Natural killer cell treated with Interleukin-12 subunit alpha and Interleukin-12 subunit beta and Interleukin-15 and Interleukin-18, amount 100 ng/mL, for 72 hours (primary cell): ENCODE measurements around the gene MPP1. TPM values are rescaled to one million over a fixed set of nuclear protein-coding genes. Genes with fewer than 3 reads are reported as not detected.
"Not testable (repeated sequence)": the region's sequence is repeated elsewhere in the genome, so short reads cannot be mapped to it uniquely, and the experiment has no call there.

ENCODE experiments used
- ATAC-seq, 2 donors: fragments of 150-1000 bp; cut with Tn5 transposase in 1 of 2; sonication (Bioruptor Pico), chemical (Tn5 transposase) in 1 of 2; 2 replicates each; pipeline ENCODE4 v1.10.0; 2021
- DNase-seq: peaks from one replicate; pipeline ENCODE4 v3.0.0; 2022; ENCODE audit warnings: low spot score
- H3K27ac Mint-ChIP-seq, 2 donors: 1 replicate in 1 of 2; 2 replicates in 1 of 2; pipeline ENCODE4 v1.8.0; 2022; ENCODE audit warnings: mixed read lengths in 2 of 2, mild to moderate bottlenecking in 1 of 2, moderate library complexity in 1 of 2
- H3K27me3 Mint-ChIP-seq, 2 donors: 1 replicate in 1 of 2; 2 replicates in 1 of 2; pipeline ENCODE4 v1.8.0; 2022; ENCODE audit warnings: mixed read lengths in 2 of 2
- H3K36me3 Mint-ChIP-seq: one replicate; pipeline ENCODE4 v1.8.0; 2022; ENCODE audit warnings: mixed read lengths
- H3K4me1 Mint-ChIP-seq, 2 donors: 1 replicate in 1 of 2; 2 replicates in 1 of 2; pipeline ENCODE4 v1.8.0; 2022; ENCODE audit warnings: low read depth in 2 of 2, mixed read lengths in 2 of 2, mild to moderate bottlenecking in 1 of 2
- H3K4me3 Mint-ChIP-seq: one replicate; pipeline ENCODE4 v1.8.0; 2022; ENCODE audit warnings: mixed read lengths
- H3K9me3 Mint-ChIP-seq: 2 replicates; pipeline ENCODE4 v1.8.0; 2022; ENCODE audit warnings: mixed read lengths
- total RNA-seq, 2 donors: library from RNA; stranded (reverse); gene quantifications; one replicate each; pipeline ENCODE4 v1.2.3, GENCODE V29; 2022

MPP1 gene
- total RNA-seq, 2 donors from 2014 or later, result 21.0 to 26.6 TPM

DNA sequence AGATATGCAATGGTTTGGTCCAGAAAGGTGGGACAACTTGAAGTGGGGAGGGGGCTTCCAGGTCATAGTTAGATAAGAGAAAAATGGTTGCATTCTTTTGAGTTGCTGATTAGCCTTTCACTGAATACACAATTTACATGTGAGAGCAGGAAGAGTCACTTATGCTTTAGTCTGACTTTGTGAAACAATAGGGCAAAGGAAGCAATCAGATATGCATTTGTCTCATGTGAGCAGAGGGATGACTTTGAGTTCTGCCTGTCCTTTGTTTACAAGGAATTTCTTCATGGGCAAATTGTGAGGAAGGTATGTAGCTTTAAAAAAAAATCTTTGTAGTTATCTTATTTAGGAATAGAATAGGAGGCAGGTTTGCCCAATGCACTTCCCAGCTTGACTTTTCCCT lies 16.2 kb upstream of the MPP1 start:
- ATAC-seq, result no peak

DNA sequence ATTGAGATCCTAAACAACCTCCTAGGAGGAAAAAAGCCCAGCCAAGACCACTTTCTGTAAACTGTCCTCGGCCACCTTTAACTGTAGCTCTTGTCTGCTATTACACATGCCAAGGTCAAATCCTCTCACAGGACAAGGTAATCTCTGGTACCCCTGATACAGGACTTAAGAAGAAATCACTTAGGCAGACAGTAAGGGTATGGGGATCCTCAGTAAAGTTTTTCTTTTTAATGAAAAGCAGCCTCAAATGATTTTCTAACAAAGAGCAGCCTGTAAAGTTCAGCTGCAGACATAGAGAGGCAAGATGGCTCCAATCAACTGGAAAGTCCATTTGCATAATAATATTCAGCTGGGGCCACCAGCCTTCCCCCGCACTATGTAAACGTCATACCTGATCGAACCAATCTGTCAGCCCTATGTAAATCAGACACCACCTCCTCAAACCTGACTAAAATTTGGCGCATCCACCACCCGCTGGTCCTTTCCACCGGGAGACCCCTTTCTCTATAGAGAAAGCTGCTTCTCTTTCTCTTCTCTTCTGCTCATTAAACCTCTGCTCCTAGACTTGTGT lies 14.6 kb upstream of the MPP1 start:
- DNase-seq (no peak), ATAC-seq (no peak)
- Mint-ChIP-seq H3K4me1 (no peaks in the 10 kb centered on the region), H3K4me3 (no peak overlapping the region), H3K9me3 (no peaks in the 10 kb centered on the region), H3K27me3 (peaks cover 0 to 2% of the 10 kb centered on the region in 2 donors), H3K27ac (no peak overlapping the region), H3K36me3 (no peaks in the 10 kb centered on the region)

More for the DNA sequence above, 16.2 kb upstream of the MPP1 start:
- H3K9me3 Mint-ChIP-seq, result no peaks in the 10 kb centered on the region
- H3K27ac Mint-ChIP-seq, result no peak overlapping the region
- no peaks in the 10 kb centered on the region for H3K4me1 Mint-ChIP-seq
- no peaks in the 10 kb centered on the region for H3K27me3 Mint-ChIP-seq
- H3K36me3 Mint-ChIP-seq, result no peaks in the 10 kb centered on the region
- DNase-seq, result no peak
- no peak overlapping the region for H3K4me3 Mint-ChIP-seq

GRCh38 chrX:154818916-154819770 lies 13.9 kb upstream of the MPP1 start:
- H3K4me1 Mint-ChIP-seq, result no peaks in the 10 kb centered on the region
- no peaks in the 10 kb centered on the region for H3K9me3 Mint-ChIP-seq
- H3K36me3 Mint-ChIP-seq, result no peaks in the 10 kb centered on the region
- H3K4me3 Mint-ChIP-seq, result no peak overlapping the region
- DNase-seq, result no peak
- no peak for ATAC-seq
- H3K27me3 Mint-ChIP-seq, result peaks cover 0 to 2% of the 10 kb centered on the region in 2 donors
- no peak overlapping the region for H3K27ac Mint-ChIP-seq

GRCh38 chrX:154817048-154817618 lies 11.8 kb upstream of the MPP1 start:
- H3K4me1 Mint-ChIP-seq, H3K4me3 Mint-ChIP-seq, H3K27ac Mint-ChIP-seq, DNase-seq, ATAC-seq, H3K9me3 Mint-ChIP-seq, H3K36me3 Mint-ChIP-seq: not testable (repeated sequence)
- peaks cover 6 to 11% of the 10 kb centered on the region in 2 donors for H3K27me3 Mint-ChIP-seq

DNA sequence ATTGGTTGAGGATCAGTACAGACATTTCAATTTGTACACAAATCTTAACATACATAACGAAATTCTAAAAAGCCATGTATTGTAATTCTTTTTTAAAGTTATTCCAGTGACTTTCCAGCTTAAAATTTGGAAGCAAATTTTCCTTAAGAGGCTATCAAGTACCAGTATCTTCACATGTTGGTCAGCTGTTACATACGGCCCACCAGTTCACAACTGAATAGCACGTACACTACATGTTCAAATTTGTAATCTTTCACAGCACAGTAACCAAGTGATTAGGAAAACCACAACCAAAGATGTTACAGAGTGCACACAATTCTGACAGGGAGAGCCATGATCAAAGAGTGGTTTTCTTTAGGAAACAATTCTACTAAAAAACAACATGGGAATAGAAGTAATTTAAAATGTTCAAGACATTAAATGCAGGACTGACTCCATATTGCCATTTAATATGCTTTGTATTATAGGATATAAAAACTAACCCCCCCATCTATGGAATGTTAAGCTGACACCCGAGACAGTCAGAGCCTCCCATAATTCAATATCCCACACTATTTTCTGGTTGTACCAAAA lies 11.1 kb upstream of the MPP1 start:
- not testable (repeated sequence) for H3K9me3 Mint-ChIP-seq, ATAC-seq, H3K4me3 Mint-ChIP-seq, H3K4me1 Mint-ChIP-seq, H3K27ac Mint-ChIP-seq, H3K36me3 Mint-ChIP-seq, DNase-seq
- H3K27me3 Mint-ChIP-seq, result peaks cover 7 to 13% of the 10 kb centered on the region in 2 donors

- Mint-ChIP-seq H3K27me3 (peaks cover 7 to 13% of the 10 kb centered on the region in 2 donors), H3K9me3 (no peaks in the 10 kb centered on the region), H3K4me3 (no peak overlapping the region), H3K27ac (no peak overlapping the region), H3K4me1 (no peaks in the 10 kb centered on the region), H3K36me3 (no peaks in the 10 kb centered on the region)
- ATAC-seq, result no peak
- no peak for DNase-seq
Observed at GRCh38 chrX:154815274-154815818, 10.1 kb upstream of the MPP1 start.

DNA sequence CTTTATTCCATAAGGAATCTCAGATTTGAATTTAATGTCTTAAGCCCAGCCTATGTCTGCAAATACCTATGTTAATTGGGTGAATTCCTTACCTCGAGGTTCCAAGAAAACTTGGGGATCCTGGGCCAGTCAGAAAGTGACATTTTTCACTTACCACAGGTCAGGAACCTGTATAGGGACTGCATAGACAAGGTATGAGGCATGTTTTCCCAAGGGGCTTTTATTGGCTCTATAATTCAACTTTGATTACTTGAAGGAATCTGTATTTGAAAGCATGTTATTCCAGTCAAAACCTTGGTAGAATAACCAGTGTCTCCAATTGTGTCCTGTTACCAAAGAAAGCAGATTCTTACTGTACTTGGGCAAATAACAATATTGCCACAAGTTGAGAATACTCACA lies 8.5 kb upstream of the MPP1 start:
- Mint-ChIP-seq H3K9me3 (no peaks in the 10 kb centered on the region), H3K27me3 (peaks cover 7 to 13% of the 10 kb centered on the region in 2 donors), H3K27ac (no peak overlapping the region), H3K4me1 (no peaks in the 10 kb centered on the region), H3K4me3 (no peak overlapping the region), H3K36me3 (no peaks in the 10 kb centered on the region)
- ATAC-seq, result no peak
- DNase-seq, result no peak

DNA sequence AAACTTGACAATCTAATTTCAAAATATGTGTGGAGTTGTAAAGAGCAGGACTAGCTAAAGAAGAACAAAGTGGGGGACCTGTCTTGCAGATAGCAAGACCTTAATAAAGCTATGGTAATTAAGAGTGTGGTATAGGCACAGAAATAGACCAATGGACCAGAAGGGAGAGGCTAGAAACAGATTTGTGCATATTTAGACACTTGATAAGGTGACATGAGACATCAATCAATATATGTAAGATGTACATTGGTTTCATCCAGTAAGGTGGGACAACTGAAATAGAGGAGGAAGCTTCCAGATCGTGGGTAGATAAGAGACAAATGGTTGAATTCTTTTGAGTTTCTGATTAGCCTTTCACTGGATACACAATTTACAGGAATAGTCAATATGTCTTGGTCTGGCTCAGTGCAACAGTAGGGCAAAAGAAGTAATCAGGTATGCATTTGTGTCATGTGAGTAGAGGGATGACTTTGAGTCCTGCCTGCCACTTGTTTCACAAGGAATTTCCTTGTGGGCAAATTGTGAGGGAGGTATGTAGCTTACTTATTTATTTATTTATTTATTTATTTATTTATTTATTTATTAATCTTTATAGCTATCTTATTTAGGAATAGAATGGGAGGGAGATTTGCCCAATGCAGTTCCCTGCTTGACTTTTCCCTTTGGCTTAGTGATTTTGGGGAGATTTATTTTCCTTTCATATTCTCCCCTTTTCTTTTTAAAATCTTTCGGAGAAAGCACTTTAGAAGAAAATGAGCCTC lies 7.2 kb upstream of the MPP1 start:
- Mint-ChIP-seq H3K27ac (no peak overlapping the region), H3K4me1 (no peaks in the 10 kb centered on the region), H3K4me3 (no peak overlapping the region), H3K27me3 (peaks cover 7 to 13% of the 10 kb centered on the region in 2 donors), H3K36me3 (no peaks in the 10 kb centered on the region), H3K9me3 (no peaks in the 10 kb centered on the region)
- DNase-seq (no peak), ATAC-seq (no peak)

DNA sequence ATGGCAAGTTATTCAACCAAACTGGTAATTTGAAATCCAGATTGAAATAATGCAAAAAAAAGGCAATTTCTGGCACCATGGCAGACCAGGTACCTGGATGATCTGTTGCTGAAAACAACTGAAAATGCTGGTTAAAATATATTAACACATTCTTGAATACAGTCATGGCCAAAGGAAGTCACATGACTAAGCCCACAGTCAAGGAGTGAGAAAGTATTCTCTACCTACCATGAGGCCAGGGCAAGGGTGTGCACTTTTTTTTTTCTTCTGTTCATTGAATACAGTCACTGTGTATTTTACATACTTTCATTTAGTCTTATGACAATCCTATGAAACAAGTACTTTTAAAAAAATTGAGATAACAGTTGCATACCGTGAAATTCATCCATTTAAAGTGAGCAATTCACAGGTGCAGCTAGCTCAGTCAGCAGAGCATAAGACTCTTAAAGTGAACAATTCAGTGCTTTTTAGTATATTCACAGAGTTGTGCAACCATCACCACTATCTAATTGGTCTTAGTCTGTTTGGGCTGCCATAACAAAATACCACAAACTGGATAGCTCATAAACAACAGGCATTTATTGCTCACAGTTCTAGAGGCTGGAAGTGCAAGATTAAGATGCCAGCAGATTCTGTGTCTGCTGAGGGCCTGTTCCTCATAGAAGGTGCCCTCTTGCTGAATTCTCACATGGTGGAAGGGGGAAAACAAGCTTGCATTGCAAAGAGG lies 4.8 kb upstream of the MPP1 start:
- Mint-ChIP-seq H3K4me3 (no peak overlapping the region), H3K9me3 (no peaks in the 10 kb centered on the region), H3K27ac (no peak overlapping the region), H3K27me3 (peaks cover 7 to 13% of the 10 kb centered on the region in 2 donors), H3K4me1 (peaks cover 0 to 3% of the 10 kb centered on the region in 2 donors), H3K36me3 (no peaks in the 10 kb centered on the region)
- peak in 1 of 2 donors; percentile 63 for ATAC-seq
- no peak for DNase-seq

- ATAC-seq (no peak), DNase-seq (no peak)
- Mint-ChIP-seq H3K9me3 (no peaks in the 10 kb centered on the region), H3K36me3 (no peaks in the 10 kb centered on the region), H3K27ac (no peak overlapping the region), H3K4me3 (no peak overlapping the region), H3K4me1 (peaks cover 10 to 14% of the 10 kb centered on the region in 2 donors), H3K27me3 (peaks cover 0 to 2% of the 10 kb centered on the region in 2 donors)
Observed at GRCh38 chrX:154806837-154807501, 1.7 kb upstream of the MPP1 start.

- ATAC-seq (no peak), DNase-seq (no peak)
- H3K4me3 Mint-ChIP-seq, result peak overlapping the region; percentile 82
- no peaks in the 10 kb centered on the region for H3K9me3 Mint-ChIP-seq
- H3K36me3 Mint-ChIP-seq, result no peaks in the 10 kb centered on the region
- peaks cover 13 to 20% of the 10 kb centered on the region in 2 donors for H3K4me1 Mint-ChIP-seq
- peaks cover 0 to 2% of the 10 kb centered on the region in 2 donors for H3K27me3 Mint-ChIP-seq
- peak overlapping the region; percentile 55 to 73 for H3K27ac Mint-ChIP-seq
Observed at GRCh38 chrX:154805696-154806091, 409 bp upstream of the MPP1 start.

DNA sequence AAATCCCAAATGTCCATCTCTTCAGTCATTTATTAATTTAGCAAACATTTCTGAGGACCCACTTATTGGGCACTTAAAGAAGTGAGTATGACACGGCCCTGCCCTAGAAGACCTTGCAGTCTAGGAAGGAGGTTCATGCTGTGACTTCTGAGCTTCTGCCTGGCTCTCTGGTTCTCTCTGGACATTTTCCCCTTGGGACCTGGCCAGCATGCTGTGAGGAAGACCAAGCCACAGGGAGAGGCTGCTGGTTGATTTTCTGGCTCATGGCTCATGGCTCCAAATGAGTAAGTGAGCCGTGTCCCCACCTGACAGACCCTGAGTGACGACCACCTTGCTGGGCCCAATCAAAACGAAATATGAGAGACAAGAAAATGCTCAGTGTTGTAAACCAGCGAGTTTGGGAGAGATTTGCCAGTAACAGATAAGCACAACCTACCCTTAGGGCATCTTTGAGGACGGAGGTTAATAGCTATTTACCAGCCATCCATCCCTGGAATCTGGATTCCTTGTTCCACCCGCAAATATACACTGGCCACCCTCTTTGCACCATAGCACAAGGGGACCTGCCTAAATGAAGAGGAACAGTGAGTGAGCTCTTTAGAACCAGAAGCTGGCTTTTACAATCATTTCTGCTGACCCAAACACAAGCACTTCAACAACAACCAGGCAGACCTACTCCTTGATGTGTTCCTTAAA lies 876 bp downstream of the MPP1 start:
- peak overlapping the region; percentile 82 for H3K4me3 Mint-ChIP-seq
- no peaks in the 10 kb centered on the region for H3K36me3 Mint-ChIP-seq
- no peak for ATAC-seq
- H3K9me3 Mint-ChIP-seq, result no peaks in the 10 kb centered on the region
- no peak overlapping the region for H3K27ac Mint-ChIP-seq
- H3K4me1 Mint-ChIP-seq, result peaks cover 22 to 32% of the 10 kb centered on the region in 2 donors
- DNase-seq, result no peak
- H3K27me3 Mint-ChIP-seq, result peaks cover 0 to 2% of the 10 kb centered on the region in 2 donors
